Mammary microvascular endothelial cell (primary cell): ENCODE data around the gene DDX51. TPM values are rescaled to one million over a fixed set of nuclear protein-coding genes. Genes with fewer than 3 reads are reported as not detected.

Experiments used
- total RNA-seq: library from RNA; depleted of rRNA; stranded (reverse); fragments of >200 nt; gene quantifications from 2 replicates; pipeline ENCODE4 v1.2.3, GENCODE V29; 2015

Gene DDX51
- total RNA-seq: 9.7 and 10.8 TPM in 2 replicates

DNA sequence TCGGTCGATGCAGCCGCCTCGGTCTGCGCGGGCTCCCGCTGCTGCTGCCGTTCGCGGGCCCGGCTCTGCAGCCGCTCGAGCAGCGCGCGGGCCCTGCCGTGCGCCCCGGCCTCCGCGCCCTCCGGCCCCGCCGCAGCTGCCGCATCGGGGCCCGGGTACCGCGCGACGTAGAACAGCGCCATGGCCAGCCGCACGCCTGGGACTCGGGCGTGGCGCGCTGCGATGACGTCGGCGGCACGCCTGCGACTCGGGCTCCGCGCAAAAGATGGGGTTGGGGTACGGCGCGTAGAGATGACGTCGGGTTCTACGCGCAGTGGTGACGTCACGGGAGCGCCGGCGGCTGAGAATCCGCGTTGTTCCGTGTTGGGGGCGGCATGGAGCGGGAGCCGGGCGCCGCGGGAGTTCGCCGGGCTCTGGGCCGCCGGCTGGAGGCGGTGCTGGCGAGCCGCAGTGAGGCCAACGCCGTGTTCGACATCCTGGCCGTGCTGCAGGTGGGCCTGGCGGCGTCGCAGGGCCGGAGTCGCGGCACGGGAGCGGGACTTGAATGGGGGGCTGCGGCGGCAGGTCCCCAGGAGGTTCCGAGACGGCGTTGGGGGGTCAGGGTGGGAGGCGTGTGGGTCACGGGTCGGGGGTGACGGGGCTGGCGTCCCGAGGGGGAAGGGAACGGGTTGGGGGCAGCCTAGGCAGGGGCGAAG is at the start of gene DDX51, which contains the start of gene NOC4L:
Gene DDX51, minus strand, starts transcription at position 205 of the 695 bp plus-strand sequence. Its CDS starts 23 bp downstream, at position 182.
Gene NOC4L, plus strand, starts transcription at position 343 of the 695 bp plus-strand sequence. Its CDS starts 32 bp downstream, at position 375.

Other genes starting within 250 kb of the DDX51 start
- 6.5 and 7.5 TPM in 2 replicates for gene ULK1, start 249.7 kb downstream of the DDX51 start, total RNA-seq
- gene PUS1, start 215.0 kb downstream of the DDX51 start, total RNA-seq: 24.2 and 37.7 TPM in 2 replicates
- 11.7 and 13.4 TPM in 2 replicates for gene EP400, start 194.4 kb downstream of the DDX51 start, total RNA-seq
- 27.4 and 41.4 TPM in 2 replicates for gene NOC4L, start 138 bp upstream of the DDX51 start, total RNA-seq
- gene GALNT9, start 185.3 kb upstream of the DDX51 start, total RNA-seq: 2.1 TPM in 1 of 2 replicates, not detected in the other